ENCODE data around the gene TMEM141.
"Not testable (repeated sequence)": the region's sequence is repeated elsewhere in the genome, so short reads cannot be mapped to it uniquely, and the experiment has no call there.

The TMEM141 gene

GRCh38 chr9:136826703-136827582 is 35.8 kb downstream of the TMEM141 start:
- no peak overlapping the region for H3K27ac Mint-ChIP-seq
- H3K4me3 Mint-ChIP-seq = no peak overlapping the region
- no peaks in the 10 kb centered on the region for H3K27me3 Mint-ChIP-seq
- H3K9me3 Mint-ChIP-seq = no peaks in the 10 kb centered on the region
- no peaks in the 10 kb centered on the region for H3K4me1 Mint-ChIP-seq
- H3K36me3 Mint-ChIP-seq = no peaks in the 10 kb centered on the region

GRCh38 chr9:136827794-136828473 is 36.8 kb downstream of the TMEM141 start:
- Mint-ChIP-seq H3K4me1 (no peaks in the 10 kb centered on the region), H3K36me3 (no peaks in the 10 kb centered on the region), H3K27ac (no peak overlapping the region), H3K9me3 (no peaks in the 10 kb centered on the region), H3K4me3 (no peak overlapping the region), H3K27me3 (no peaks in the 10 kb centered on the region)

GRCh38 chr9:136828474-136829140 is 37.5 kb downstream of the TMEM141 start:
- Mint-ChIP-seq H3K4me1 (no peaks in the 10 kb centered on the region), H3K27me3 (no peaks in the 10 kb centered on the region), H3K36me3 (no peaks in the 10 kb centered on the region), H3K27ac (no peak overlapping the region), H3K9me3 (no peaks in the 10 kb centered on the region), H3K4me3 (no peak overlapping the region)

GRCh38 chr9:136829412-136829811 is 38.3 kb downstream of the TMEM141 start:
- Mint-ChIP-seq H3K27me3 (no peaks in the 10 kb centered on the region), H3K4me3 (no peak overlapping the region), H3K4me1 (no peaks in the 10 kb centered on the region), H3K9me3 (no peaks in the 10 kb centered on the region), H3K27ac (no peak overlapping the region), H3K36me3 (peaks cover 2% of the 10 kb centered on the region)

- Mint-ChIP-seq H3K27ac (no peak overlapping the region), H3K27me3 (no peaks in the 10 kb centered on the region), H3K9me3 (no peaks in the 10 kb centered on the region), H3K4me1 (no peaks in the 10 kb centered on the region), H3K4me3 (no peak overlapping the region), H3K36me3 (peaks cover 2% of the 10 kb centered on the region)
Observed at GRCh38 chr9:136829981-136830885, 39.1 kb downstream of the TMEM141 start.

- H3K4me3 Mint-ChIP-seq = no peak overlapping the region
- no peaks in the 10 kb centered on the region for H3K27me3 Mint-ChIP-seq
- H3K27ac Mint-ChIP-seq = no peak overlapping the region
- no peaks in the 10 kb centered on the region for H3K4me1 Mint-ChIP-seq
- H3K9me3 Mint-ChIP-seq = no peaks in the 10 kb centered on the region
- peaks cover 2% of the 10 kb centered on the region for H3K36me3 Mint-ChIP-seq
Observed at GRCh38 chr9:136831002-136831719, 40.0 kb downstream of the TMEM141 start.

- no peaks in the 10 kb centered on the region for H3K27me3 Mint-ChIP-seq
Observed at GRCh38 chr9:136831720-136832104, 40.6 kb downstream of the TMEM141 start.

GRCh38 chr9:136832581-136832980 is 41.4 kb downstream of the TMEM141 start:
- no peaks in the 10 kb centered on the region for H3K4me1 Mint-ChIP-seq
- H3K36me3 Mint-ChIP-seq = peaks cover 2% of the 10 kb centered on the region
- H3K27me3 Mint-ChIP-seq = no peaks in the 10 kb centered on the region
- no peak overlapping the region for H3K27ac Mint-ChIP-seq
- H3K4me3 Mint-ChIP-seq = no peak overlapping the region
- H3K9me3 Mint-ChIP-seq = no peaks in the 10 kb centered on the region

More at GRCh38 chr9:136831720-136832104, 40.6 kb downstream of the TMEM141 start:
- no peak overlapping the region for H3K4me3 Mint-ChIP-seq
- no peak overlapping the region for H3K27ac Mint-ChIP-seq
- H3K4me1 Mint-ChIP-seq = no peaks in the 10 kb centered on the region
- H3K36me3 Mint-ChIP-seq = peaks cover 2% of the 10 kb centered on the region
- no peaks in the 10 kb centered on the region for H3K9me3 Mint-ChIP-seq

GRCh38 chr9:136833381-136834048 is 42.4 kb downstream of the TMEM141 start:
- not testable (repeated sequence) for H3K36me3 Mint-ChIP-seq, H3K9me3 Mint-ChIP-seq, H3K4me1 Mint-ChIP-seq, H3K4me3 Mint-ChIP-seq, H3K27me3 Mint-ChIP-seq, H3K27ac Mint-ChIP-seq

- Mint-ChIP-seq H3K4me3 (no peak overlapping the region), H3K36me3 (peaks cover 5% of the 10 kb centered on the region), H3K4me1 (peaks cover 3% of the 10 kb centered on the region), H3K27me3 (no peaks in the 10 kb centered on the region), H3K27ac (no peak overlapping the region), H3K9me3 (no peaks in the 10 kb centered on the region)
Observed at GRCh38 chr9:136835162-136835931, 44.2 kb downstream of the TMEM141 start.

GRCh38 chr9:136835932-136836904 is 45.1 kb downstream of the TMEM141 start:
- Mint-ChIP-seq H3K27ac (no peak overlapping the region), H3K36me3 (peaks cover 5% of the 10 kb centered on the region), H3K9me3 (no peaks in the 10 kb centered on the region), H3K4me1 (peaks cover 3% of the 10 kb centered on the region), H3K4me3 (no peak overlapping the region), H3K27me3 (no peaks in the 10 kb centered on the region)

GRCh38 chr9:136837146-136837855 is 46.2 kb downstream of the TMEM141 start:
- Mint-ChIP-seq H3K4me1 (peaks cover 6% of the 10 kb centered on the region), H3K27me3 (no peaks in the 10 kb centered on the region), H3K4me3 (no peak overlapping the region), H3K36me3 (peaks cover 5% of the 10 kb centered on the region), H3K9me3 (no peaks in the 10 kb centered on the region), H3K27ac (no peak overlapping the region)
